ENCODE data around the gene UBXN6.

Gene UBXN6

DNA sequence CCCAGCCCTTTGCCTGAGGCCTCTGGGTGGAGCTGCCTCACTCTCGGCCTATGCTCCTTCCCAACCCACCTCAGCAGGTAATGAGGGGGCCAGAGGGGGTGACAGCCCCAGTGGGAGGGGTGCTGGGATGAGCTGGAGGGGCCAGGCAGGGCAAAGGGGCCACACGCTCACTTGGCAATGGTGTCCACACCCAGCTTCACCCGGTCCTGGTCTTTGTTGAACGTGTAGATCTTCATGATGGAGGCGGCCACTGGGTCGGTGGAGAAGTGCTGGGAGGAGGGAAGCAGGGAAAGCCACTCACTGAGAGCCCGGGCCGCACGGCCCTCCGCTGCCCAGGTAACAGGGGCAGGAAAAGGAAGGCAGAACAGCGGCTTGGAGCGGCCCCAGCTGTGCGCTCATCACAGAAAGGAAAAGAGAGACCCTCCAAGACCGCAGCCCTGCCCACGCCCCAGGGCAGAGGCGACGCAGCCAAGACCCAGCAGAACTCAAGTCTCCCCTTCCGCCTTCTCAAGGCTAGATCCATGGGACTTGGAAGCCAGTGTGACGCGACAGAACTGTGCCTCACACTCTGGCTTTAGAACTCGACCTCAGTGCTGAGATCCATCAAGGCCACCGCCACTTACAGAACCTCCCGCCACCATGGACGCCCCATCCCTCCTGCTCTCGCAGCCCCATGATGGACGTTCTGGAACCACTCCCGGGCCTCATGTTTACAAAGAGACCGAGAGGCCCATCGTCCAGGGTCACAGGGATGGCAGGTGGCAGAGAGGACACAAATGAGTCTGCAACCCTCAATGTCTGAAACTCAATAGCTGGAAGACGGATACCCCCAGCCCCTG, 9.2 kb downstream of the UBXN6 start:
- Histone ChIP-seq H3K9ac (ENCODE audit: low read length) (no peak overlapping the region), H3K27ac (ENCODE audit: low read depth, low read length) (no peak overlapping the region), H3K27me3 (ENCODE audit: control insufficient read depth, insufficient read depth, low read length) (no peaks in the 10 kb centered on the region), H3K4me1 (ENCODE audit: control insufficient read depth, insufficient read depth, low read length) (no peaks in the 10 kb centered on the region), H3K4me3 (ENCODE audit: low read length) (no peak overlapping the region), H3K36me3 (ENCODE audit: control insufficient read depth, insufficient read depth, low read length) (peaks cover 35% of the 10 kb centered on the region)

DNA sequence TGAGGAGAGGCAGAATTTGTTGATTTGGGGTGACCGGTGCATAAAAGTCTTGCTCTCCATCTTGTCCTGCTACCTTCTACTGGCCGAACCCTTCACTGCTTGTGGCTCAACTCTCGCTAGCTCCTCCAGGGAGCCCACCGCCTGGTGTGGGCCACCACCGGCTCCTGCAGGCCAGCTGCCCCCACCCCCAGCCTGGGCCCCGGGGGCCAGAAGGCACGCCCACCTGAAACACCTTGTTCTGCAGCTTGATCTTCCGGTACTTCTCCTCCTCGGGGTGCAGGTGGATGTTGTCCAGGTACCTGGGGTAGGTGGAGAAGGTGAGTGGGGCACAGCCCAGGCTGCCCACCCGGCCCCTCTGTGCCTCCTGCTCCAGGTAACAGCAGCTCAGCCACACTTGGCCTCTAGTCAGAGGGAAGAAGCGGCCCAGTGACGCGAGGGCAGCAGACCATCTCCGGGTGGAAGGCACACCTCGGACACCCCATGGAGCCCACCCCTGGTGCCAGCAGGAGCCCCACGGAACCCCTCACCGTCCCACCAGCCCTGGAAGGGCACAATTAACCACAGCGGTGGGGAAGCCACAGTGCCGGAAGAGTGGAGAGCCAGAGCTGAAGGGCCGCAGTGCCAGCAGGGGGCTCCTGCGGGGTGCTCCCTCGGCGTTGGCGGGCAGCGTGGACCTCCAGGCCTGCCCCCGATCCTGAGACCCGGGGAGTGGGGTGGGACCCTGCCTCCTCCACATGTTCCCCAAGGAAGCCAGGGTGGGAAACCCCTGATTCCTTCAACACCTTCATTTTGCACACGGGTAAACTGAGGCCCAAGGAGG, 10.1 kb downstream of the UBXN6 start:
- Histone ChIP-seq H3K9ac (ENCODE audit: low read length) (no peak overlapping the region), H3K4me3 (ENCODE audit: low read length) (no peak overlapping the region), H3K4me1 (ENCODE audit: control insufficient read depth, insufficient read depth, low read length) (no peaks in the 10 kb centered on the region), H3K27ac (ENCODE audit: low read depth, low read length) (no peak overlapping the region), H3K27me3 (ENCODE audit: control insufficient read depth, insufficient read depth, low read length) (no peaks in the 10 kb centered on the region), H3K36me3 (ENCODE audit: control insufficient read depth, insufficient read depth, low read length) (peaks cover 28% of the 10 kb centered on the region)

DNA sequence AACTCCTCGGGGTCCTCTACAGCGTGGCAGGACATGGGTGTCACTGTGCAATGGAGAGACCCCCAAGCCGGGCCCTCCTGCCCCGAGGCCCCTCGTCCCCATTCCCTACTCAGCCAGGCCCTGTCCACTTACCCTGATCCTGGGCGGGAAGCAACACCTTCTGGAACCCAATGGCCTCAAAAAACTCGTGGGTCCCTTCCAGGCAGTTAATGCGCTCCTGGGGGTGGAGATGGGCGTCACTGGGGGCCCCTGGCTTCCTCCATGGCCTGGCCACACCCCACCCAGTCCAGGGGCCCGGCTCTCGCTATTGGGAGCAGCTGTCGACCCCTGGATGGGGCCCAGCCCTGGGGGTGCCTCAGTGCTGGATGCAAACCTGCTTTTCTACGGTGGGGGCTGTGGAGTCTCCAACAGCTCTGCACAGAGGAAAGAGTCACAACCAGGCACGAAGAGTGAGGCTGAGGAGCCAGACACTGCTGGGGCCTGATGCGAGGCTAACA, 10.8 kb downstream of the UBXN6 start:
- Histone ChIP-seq H3K9ac (ENCODE audit: low read length) (no peak overlapping the region), H3K4me1 (ENCODE audit: control insufficient read depth, insufficient read depth, low read length) (no peaks in the 10 kb centered on the region), H3K36me3 (ENCODE audit: control insufficient read depth, insufficient read depth, low read length) (peaks cover 27% of the 10 kb centered on the region), H3K27me3 (ENCODE audit: control insufficient read depth, insufficient read depth, low read length) (no peaks in the 10 kb centered on the region), H3K4me3 (ENCODE audit: low read length) (no peak overlapping the region), H3K27ac (ENCODE audit: low read depth, low read length) (no peak overlapping the region)

DNA sequence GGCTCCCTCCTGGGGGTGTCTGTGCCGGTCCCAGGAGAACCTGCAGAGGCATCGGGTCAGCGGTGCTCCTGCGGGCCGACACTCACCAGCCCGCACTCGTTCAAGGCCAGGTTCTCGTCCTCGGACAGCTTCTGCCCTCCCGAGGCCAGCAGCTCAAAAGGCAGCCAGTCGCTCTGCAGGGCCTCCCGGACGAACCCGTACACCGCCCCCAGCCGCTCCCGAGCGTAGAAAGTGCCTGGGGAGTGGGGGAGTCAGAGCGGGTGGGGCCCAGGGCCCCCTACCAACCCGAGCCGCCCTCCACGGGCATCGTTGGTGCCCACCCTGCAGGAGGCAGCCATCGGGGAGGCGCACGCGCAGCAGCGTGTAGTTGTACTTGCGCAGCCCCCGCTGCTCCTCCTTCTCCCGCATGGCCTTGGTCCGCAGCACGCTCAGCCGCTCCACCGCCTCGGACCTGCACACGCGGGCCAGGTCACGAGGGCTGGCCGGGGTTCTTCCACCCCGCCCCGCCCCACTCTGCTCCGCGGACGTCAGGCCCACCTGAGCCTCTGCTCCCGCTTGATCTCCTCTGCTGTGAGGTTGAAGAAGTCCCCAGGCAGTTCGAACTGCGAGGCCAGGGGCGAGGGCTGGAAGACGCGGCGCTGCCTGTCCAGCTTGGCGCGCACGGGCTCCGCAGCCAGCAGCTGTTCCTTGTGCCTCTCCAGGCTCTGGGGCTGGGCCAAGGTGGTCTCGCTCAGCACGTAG, 11.5 kb downstream of the UBXN6 start:
- Histone ChIP-seq H3K9ac (ENCODE audit: low read length) (no peak overlapping the region), H3K4me3 (ENCODE audit: low read length) (no peak overlapping the region), H3K27ac (ENCODE audit: low read depth, low read length) (no peak overlapping the region), H3K36me3 (ENCODE audit: control insufficient read depth, insufficient read depth, low read length) (peaks cover 27% of the 10 kb centered on the region), H3K4me1 (ENCODE audit: control insufficient read depth, insufficient read depth, low read length) (no peaks in the 10 kb centered on the region), H3K27me3 (ENCODE audit: control insufficient read depth, insufficient read depth, low read length) (no peaks in the 10 kb centered on the region)

DNA sequence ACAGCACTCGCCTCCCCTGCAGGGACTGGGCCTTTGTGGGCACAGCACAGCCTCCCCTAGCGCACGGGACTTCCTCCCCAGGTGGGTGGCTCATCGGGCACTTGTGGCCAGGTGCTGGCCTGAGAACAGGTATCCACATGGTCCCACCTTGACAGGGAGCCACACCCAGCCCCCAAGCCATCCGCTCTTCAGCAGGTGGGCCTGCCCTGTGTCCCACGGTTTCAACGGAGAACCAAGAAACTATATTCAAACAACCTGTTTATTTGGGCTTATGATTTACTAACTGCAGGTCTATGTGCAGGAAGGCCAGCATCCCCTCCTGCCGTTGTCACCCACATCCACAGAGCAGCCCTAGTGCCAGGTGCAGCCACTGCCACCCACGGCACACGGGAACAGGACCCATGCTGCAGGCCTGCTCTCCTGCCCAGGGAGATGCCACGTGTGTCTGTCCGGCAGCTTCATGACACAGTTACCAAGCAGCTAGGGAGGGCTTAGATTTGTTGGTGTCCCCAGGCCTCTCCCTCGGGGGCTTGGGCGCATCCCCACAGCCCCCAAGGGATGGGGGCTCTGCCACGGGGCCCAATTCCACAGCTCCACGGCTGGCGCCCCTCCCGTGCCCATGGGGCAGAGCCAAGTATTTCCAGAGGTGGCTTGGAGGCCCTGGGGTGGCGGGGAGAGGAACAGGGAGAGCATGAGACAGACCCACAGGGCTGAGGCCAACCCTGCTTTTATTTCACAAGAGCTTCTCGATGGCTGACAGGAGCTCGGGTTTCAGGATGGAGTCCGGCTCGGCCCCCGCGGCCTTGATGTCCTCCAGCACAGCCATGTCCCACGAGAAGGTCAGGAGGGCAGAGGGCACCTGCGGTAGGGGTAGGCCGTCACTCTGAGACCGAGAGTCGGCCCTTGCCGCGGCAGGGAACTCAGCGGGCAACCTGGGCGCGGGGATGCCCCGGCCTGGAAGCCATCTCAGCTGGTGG, 12.5 kb downstream of the UBXN6 start:
- no peak overlapping the region for H3K27ac ChIP-seq (ENCODE audit: low read depth, low read length)
- peaks cover 27% of the 10 kb centered on the region for H3K36me3 ChIP-seq (ENCODE audit: control insufficient read depth, insufficient read depth, low read length)

DNA sequence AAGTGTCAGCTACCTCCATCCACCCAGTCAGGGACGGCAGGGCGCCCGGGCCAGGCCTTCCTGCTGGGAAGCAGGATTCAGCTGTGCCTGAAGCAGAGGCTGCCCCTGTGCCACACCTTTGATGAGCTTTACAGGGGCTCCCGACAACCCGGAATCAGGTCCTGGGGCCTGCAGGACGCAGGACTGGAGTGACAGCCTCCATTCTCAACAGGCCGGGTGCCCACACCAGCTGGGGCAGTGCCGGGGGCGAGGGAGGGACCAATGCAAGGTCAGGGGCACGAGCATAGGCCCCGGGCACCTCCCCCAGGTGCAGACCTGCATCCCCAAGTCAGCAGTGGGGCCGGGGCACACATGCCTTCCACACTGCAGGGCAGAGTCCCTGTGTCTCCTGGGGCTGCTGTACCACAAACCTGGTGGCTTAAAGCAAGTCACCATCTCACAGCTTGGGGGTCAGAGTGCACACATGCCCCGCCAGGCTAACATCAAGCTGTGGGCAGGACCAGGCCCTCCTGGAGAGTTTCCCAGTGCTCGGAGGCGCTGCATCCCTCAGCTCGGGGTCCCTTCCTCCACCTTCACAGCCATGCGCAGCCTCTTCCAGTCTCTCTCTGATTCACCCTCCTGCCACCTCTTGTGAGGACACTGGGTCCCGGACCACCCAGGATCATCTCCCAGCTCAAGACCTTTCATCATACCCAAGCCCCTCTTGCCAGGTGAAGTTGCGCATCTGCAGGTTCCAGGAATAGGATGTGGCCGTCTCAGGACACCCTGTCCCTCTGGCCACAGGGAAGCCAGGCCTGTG, 13.4 kb downstream of the UBXN6 start:
- H3K4me3 ChIP-seq (ENCODE audit: low read length) = no peak overlapping the region
- no peaks in the 10 kb centered on the region for H3K27me3 ChIP-seq (ENCODE audit: control insufficient read depth, insufficient read depth, low read length)
- H3K36me3 ChIP-seq (ENCODE audit: control insufficient read depth, insufficient read depth, low read length) = peaks cover 27% of the 10 kb centered on the region
- no peak overlapping the region for H3K9ac ChIP-seq (ENCODE audit: low read length)
- H3K4me1 ChIP-seq (ENCODE audit: control insufficient read depth, insufficient read depth, low read length) = no peaks in the 10 kb centered on the region
- no peak overlapping the region for H3K27ac ChIP-seq (ENCODE audit: low read depth, low read length)

More for the DNA sequence above, 12.5 kb downstream of the UBXN6 start:
- no peak overlapping the region for H3K4me3 ChIP-seq (ENCODE audit: low read length)
- no peak overlapping the region for H3K9ac ChIP-seq (ENCODE audit: low read length)
- H3K27me3 ChIP-seq (ENCODE audit: control insufficient read depth, insufficient read depth, low read length) = no peaks in the 10 kb centered on the region
- H3K4me1 ChIP-seq (ENCODE audit: control insufficient read depth, insufficient read depth, low read length) = no peaks in the 10 kb centered on the region

DNA sequence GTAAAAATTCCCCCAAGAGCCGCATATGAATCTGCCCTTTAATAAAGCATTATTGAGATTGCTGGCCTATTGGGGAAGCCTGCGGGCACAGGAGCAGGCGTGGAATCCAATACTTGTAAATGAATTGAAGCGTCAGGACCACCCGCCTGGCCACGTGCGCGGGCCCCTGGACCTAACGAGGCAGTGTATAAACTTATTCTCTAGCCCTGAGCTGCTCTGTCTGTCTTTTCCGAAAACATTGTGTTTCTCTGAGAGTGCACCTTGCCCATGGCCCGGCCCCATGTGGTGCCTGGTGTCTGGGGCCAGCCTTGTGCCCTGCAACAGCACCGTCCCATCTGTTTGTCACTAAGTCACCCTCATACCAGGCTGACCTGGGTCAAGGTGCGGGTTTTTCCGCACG, 14.4 kb downstream of the UBXN6 start:
- Histone ChIP-seq H3K4me1 (ENCODE audit: control insufficient read depth, insufficient read depth, low read length) (no peaks in the 10 kb centered on the region), H3K27ac (ENCODE audit: low read depth, low read length) (no peak overlapping the region), H3K27me3 (ENCODE audit: control insufficient read depth, insufficient read depth, low read length) (no peaks in the 10 kb centered on the region), H3K4me3 (ENCODE audit: low read length) (no peak overlapping the region), H3K9ac (ENCODE audit: low read length) (no peak overlapping the region), H3K36me3 (ENCODE audit: control insufficient read depth, insufficient read depth, low read length) (peaks cover 21% of the 10 kb centered on the region)

DNA sequence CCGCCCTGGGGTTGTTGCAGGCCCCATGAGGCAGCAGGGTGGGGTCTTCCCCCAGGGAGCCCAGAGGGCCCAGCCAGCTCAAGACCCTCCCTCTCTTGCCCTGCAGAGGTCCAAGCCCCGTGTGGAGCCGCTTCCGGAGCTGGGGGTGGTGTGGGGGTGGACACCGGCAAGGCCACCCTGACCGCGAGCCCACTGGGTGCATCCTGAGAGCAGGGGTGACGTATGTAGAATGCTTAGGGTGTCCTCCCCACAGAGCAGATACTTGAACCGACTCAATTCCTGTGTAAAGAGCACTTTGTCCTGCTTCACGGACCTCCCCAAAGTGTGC, 14.8 kb downstream of the UBXN6 start:
- no peaks in the 10 kb centered on the region for H3K4me1 ChIP-seq (ENCODE audit: control insufficient read depth, insufficient read depth, low read length)
- H3K9ac ChIP-seq (ENCODE audit: low read length) = no peak overlapping the region
- no peaks in the 10 kb centered on the region for H3K27me3 ChIP-seq (ENCODE audit: control insufficient read depth, insufficient read depth, low read length)
- H3K4me3 ChIP-seq (ENCODE audit: low read length) = no peak overlapping the region
- H3K36me3 ChIP-seq (ENCODE audit: control insufficient read depth, insufficient read depth, low read length) = peaks cover 17% of the 10 kb centered on the region
- no peak overlapping the region for H3K27ac ChIP-seq (ENCODE audit: low read depth, low read length)

DNA sequence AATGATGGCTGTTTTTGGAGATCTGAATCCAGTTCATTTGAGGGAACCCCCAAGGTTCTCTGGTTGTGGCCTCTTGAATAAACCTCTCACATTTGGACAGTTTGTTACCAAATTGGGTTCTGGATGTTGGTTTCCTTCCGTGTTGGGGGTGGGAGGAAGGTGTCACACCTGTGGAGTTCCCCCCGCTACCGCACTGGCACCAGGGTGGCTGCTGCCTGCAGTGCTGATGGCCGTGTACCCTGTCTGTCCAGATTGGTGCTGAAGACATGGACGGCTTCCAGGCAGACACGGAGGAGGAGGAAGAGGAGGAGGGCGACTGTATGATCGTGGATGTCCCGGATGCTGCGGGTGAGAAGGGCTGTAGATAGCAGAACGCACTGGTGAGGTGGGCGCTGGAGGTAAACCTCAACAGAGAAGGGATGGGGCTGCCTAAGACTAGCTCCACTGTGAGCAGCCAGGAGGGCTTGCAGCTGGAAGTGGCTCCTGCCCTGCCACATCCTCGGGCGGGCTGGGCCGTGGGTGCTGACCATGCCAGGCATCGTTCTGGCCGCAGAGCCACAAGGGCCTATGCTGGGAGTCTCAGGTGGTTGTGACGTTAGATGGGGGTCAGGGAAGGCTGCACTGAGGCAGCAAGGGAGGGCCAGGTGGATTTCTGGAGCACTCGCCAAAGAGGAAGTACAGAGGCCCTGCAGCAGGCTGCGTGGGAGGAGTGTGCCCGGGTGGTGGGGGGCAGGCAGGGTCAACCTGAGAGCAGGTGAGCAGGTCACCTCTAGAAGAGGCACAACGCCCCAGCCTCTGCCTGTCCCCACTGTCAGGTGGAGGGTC, 15.4 kb downstream of the UBXN6 start:
- no peaks in the 10 kb centered on the region for H3K4me1 ChIP-seq (ENCODE audit: control insufficient read depth, insufficient read depth, low read length)
- no peak overlapping the region for H3K27ac ChIP-seq (ENCODE audit: low read depth, low read length)
- H3K36me3 ChIP-seq (ENCODE audit: control insufficient read depth, insufficient read depth, low read length) = peaks cover 15% of the 10 kb centered on the region
- H3K9ac ChIP-seq (ENCODE audit: low read length) = no peak overlapping the region
- H3K4me3 ChIP-seq (ENCODE audit: low read length) = no peak overlapping the region
- no peaks in the 10 kb centered on the region for H3K27me3 ChIP-seq (ENCODE audit: control insufficient read depth, insufficient read depth, low read length)

DNA sequence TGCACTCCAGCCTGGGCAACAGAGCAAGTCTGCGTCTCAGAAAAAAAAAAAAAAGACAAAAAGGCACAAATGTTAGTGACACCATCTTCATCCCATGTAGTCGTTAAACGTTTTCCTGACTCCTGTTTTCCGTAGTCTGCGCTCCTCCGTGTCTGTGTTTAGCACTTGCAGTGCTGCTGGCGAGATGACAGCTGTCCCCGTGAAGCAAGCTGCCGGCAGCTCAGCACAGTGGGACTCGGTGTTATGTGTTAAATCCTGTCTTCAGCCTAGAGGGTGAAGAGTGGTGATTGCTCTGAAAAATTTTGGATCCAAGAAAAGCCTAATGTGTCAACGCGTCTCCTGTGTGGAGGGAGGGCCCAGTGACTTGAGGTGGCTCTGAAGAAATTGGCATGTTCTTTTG, 18.4 kb downstream of the UBXN6 start:
- H3K9ac ChIP-seq (ENCODE audit: low read length) = no peak overlapping the region
- H3K4me1 ChIP-seq (ENCODE audit: control insufficient read depth, insufficient read depth, low read length) = no peaks in the 10 kb centered on the region
- H3K27ac ChIP-seq (ENCODE audit: low read depth, low read length) = no peak overlapping the region
- H3K27me3 ChIP-seq (ENCODE audit: control insufficient read depth, insufficient read depth, low read length) = no peaks in the 10 kb centered on the region
- H3K4me3 ChIP-seq (ENCODE audit: low read length) = no peak overlapping the region
- H3K36me3 ChIP-seq (ENCODE audit: control insufficient read depth, insufficient read depth, low read length) = no peaks in the 10 kb centered on the region

All from rectal smooth muscle tissue (tissue), 1 donor.